Skeletal muscle cell (primary cell): Measurements from ENCODE around the gene SUSD4.
"Not testable (repeated sequence)": the region's sequence is repeated elsewhere in the genome, so short reads cannot be mapped to it uniquely, and the experiment has no call there.

Experiments used
- DNase-seq: peaks from one replicate; pipeline ENCODE4 v3.0.0-alpha.2; 2010; ENCODE audit warnings: low read depth
- H3K4me3 ChIP-seq: 2 replicates; pipeline ENCODE4 v1.5.1; 2011; ENCODE audit warnings: low read depth, mild to moderate bottlenecking, control low read depth, low read length, moderate library complexity

The SUSD4 gene

GRCh38 chr1:223311826-223312225 is 52.1 kb downstream of the SUSD4 start:
- no peak overlapping the region for H3K4me3 ChIP-seq
- DNase-seq: no peak

- H3K4me3 ChIP-seq: no peak overlapping the region
- no peak for DNase-seq
Observed at GRCh38 chr1:223308136-223308535, 55.8 kb downstream of the SUSD4 start.

GRCh38 chr1:223307544-223307943 is 56.4 kb downstream of the SUSD4 start:
- DNase-seq: no peak
- no peak overlapping the region for H3K4me3 ChIP-seq

GRCh38 chr1:223304931-223305330 is 59.0 kb downstream of the SUSD4 start:
- no peak for DNase-seq
- no peak overlapping the region for H3K4me3 ChIP-seq

GRCh38 chr1:223301371-223301770 is 62.6 kb downstream of the SUSD4 start:
- H3K4me3 ChIP-seq: no peak overlapping the region
- DNase-seq: no peak

GRCh38 chr1:223299553-223299952 is 64.4 kb downstream of the SUSD4 start:
- H3K4me3 ChIP-seq: no peak overlapping the region
- DNase-seq: no peak

- H3K4me3 ChIP-seq: no peak overlapping the region
- DNase-seq: no peak
Observed at GRCh38 chr1:223298701-223299100, 65.3 kb downstream of the SUSD4 start.

GRCh38 chr1:223297800-223298199 is 66.2 kb downstream of the SUSD4 start:
- DNase-seq: no peak

GRCh38 chr1:223291796-223292195 is 72.2 kb downstream of the SUSD4 start:
- DNase-seq: no peak
- no peak overlapping the region for H3K4me3 ChIP-seq

More at GRCh38 chr1:223297800-223298199, 66.2 kb downstream of the SUSD4 start:
- no peak overlapping the region for H3K4me3 ChIP-seq

GRCh38 chr1:223290397-223290796 is 73.6 kb downstream of the SUSD4 start:
- H3K4me3 ChIP-seq: no peak overlapping the region
- DNase-seq: no peak

- DNase-seq: no peak
- H3K4me3 ChIP-seq: no peak overlapping the region
Observed at GRCh38 chr1:223289621-223290020, 74.4 kb downstream of the SUSD4 start.

GRCh38 chr1:223288826-223289225 is 75.2 kb downstream of the SUSD4 start:
- DNase-seq: no peak

GRCh38 chr1:223285452-223285851 is 78.5 kb downstream of the SUSD4 start:
- no peak for DNase-seq
- no peak overlapping the region for H3K4me3 ChIP-seq

More at GRCh38 chr1:223288826-223289225, 75.2 kb downstream of the SUSD4 start:
- no peak overlapping the region for H3K4me3 ChIP-seq

- DNase-seq, H3K4me3 ChIP-seq: not testable (repeated sequence)
Observed at GRCh38 chr1:223283697-223284096, 80.3 kb downstream of the SUSD4 start.

GRCh38 chr1:223278311-223278710 is 85.7 kb downstream of the SUSD4 start:
- DNase-seq, H3K4me3 ChIP-seq: not testable (repeated sequence)

- H3K4me3 ChIP-seq: no peak overlapping the region
- no peak for DNase-seq
Observed at GRCh38 chr1:223276029-223276428, 87.9 kb downstream of the SUSD4 start.

GRCh38 chr1:223273511-223273910 is 90.5 kb downstream of the SUSD4 start:
- H3K4me3 ChIP-seq: no peak overlapping the region
- DNase-seq: no peak

- no peak overlapping the region for H3K4me3 ChIP-seq
- DNase-seq: no peak
Observed at GRCh38 chr1:223271085-223271781, 92.7 kb downstream of the SUSD4 start.

- no peak overlapping the region for H3K4me3 ChIP-seq
- no peak for DNase-seq
Observed at GRCh38 chr1:223270155-223270554, 93.8 kb downstream of the SUSD4 start.

- H3K4me3 ChIP-seq: no peak overlapping the region
- DNase-seq: no peak
Observed at GRCh38 chr1:223269006-223269405, 95.0 kb downstream of the SUSD4 start.

GRCh38 chr1:223266632-223267172 is 97.3 kb downstream of the SUSD4 start:
- no peak for DNase-seq
- no peak overlapping the region for H3K4me3 ChIP-seq
